Cardiac muscle cell (in vitro differentiated cells and primary cell): ENCODE results near the gene CTNND1. TPM values are rescaled to one million over a fixed set of nuclear protein-coding genes. Genes with fewer than 3 reads are reported as not detected.

Experiments
- DNase-seq, 2 donors: peaks; one replicate each; pipeline versions ENCODE4 v3.0.0 to v3.0.0-alpha.2; 2010 to 2017; ENCODE audit warnings: low read depth in 1 of 2, low spot score in 1 of 2
- H3K27ac ChIP-seq: fragments of 200-600 bp; sonication (generic); 2 replicates; pipeline ENCODE4 v1.5.1; 2016
- H3K27me3 ChIP-seq: fragments of 200-600 bp; sonication (generic); 2 replicates; pipeline ENCODE4 v1.6.0; 2016; ENCODE audit warnings: control low read depth
- H3K36me3 ChIP-seq: fragments of 200-600 bp; sonication (generic); 2 replicates; pipeline ENCODE4 v1.5.1; 2016; ENCODE audit warnings: control low read depth
- H3K4me1 ChIP-seq: fragments of 200-600 bp; sonication (generic); 2 replicates; pipeline ENCODE4 v1.8.1; 2017; ENCODE audit warnings: low read depth, mild to moderate bottlenecking, mixed run types
- H3K4me3 ChIP-seq: fragments of 200-600 bp; sonication (generic); 2 replicates; pipeline ENCODE4 v1.5.1; 2016; ENCODE audit warnings: mild to moderate bottlenecking
- H3K9me3 ChIP-seq: fragments of 200-600 bp; sonication (generic); 2 replicates; pipeline ENCODE4 v1.5.1; 2017; ENCODE audit warnings: low read depth, mild to moderate bottlenecking, control low read depth
- polyA plus RNA-seq: library from polyadenylated mRNA; unstranded; fragments of >200 nt; fragmentation: Nextera tagmentation; extraction: Ambion mirVana; gene quantifications from 2 replicates; pipeline ENCODE4 v1.2.1, GENCODE V29; 2016
- total RNA-seq: library from RNA; depleted of rRNA; stranded (reverse); fragments of >200 nt; gene quantifications from 2 replicates; pipeline ENCODE4 v1.2.3, GENCODE V29; 2016
- TF ChIP-seq, protein P1 (sequence below): IDR thresholded peaks from 2 replicates; pipeline ENCODE4 v1.5.1; 2012; ENCODE audit warnings: low read depth, mild to moderate bottlenecking, low read length

The CTNND1 gene
- total and polyA plus RNA-seq, 2 experiments from 2014 or later = 95.4 to 125 TPM

DNA sequence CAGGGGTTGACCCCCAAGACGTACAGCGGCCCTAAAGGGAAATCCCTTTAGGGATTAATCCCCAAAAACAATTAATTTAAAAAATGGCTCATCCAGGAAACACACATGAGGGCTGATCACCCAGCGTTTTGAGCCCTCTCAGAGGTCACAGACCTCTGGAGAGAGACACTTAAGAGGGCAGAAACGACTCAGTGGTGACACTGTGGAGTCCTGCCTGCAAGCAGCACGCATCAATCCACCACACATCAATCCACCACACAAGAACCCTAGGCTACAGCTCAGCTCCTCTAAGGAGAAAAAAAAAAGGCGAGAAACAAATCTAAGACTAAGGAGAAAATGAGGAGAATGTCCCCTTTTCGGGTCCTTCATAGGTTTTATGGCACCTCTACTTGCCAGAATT is 32.8 kb upstream of the CTNND1 start:
- Histone ChIP-seq H3K27me3 (no peaks in the 10 kb centered on the region), H3K4me1 (no peaks in the 10 kb centered on the region), H3K36me3 (no peaks in the 10 kb centered on the region), H3K9me3 (no peaks in the 10 kb centered on the region), H3K27ac (peak overlapping the region; percentile 73), H3K4me3 (no peak overlapping the region)
- TF ChIP-seq, protein P1, sequence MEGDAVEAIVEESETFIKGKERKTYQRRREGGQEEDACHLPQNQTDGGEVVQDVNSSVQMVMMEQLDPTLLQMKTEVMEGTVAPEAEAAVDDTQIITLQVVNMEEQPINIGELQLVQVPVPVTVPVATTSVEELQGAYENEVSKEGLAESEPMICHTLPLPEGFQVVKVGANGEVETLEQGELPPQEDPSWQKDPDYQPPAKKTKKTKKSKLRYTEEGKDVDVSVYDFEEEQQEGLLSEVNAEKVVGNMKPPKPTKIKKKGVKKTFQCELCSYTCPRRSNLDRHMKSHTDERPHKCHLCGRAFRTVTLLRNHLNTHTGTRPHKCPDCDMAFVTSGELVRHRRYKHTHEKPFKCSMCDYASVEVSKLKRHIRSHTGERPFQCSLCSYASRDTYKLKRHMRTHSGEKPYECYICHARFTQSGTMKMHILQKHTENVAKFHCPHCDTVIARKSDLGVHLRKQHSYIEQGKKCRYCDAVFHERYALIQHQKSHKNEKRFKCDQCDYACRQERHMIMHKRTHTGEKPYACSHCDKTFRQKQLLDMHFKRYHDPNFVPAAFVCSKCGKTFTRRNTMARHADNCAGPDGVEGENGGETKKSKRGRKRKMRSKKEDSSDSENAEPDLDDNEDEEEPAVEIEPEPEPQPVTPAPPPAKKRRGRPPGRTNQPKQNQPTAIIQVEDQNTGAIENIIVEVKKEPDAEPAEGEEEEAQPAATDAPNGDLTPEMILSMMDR = no peak
- DNase-seq = no peak

DNA sequence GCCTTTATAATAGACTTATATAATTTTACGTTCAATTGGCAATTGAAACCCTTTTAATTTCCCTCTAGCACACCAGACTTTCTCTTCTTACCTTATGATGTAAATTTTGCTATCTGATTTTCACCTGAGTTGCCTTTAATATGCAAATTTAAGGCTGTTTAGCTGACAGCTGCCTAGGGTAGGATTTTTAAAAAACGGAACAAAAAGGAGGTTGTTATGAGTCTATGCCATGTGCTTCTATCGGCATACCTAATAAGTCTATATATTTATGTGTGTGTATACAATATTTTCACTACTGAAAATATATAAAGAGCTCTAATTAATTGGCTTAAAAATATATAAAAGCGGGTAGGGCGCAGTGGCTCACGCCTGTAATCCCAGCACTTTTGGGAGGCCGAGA is 32.1 kb upstream of the CTNND1 start:
- Histone ChIP-seq H3K27me3 (no peaks in the 10 kb centered on the region), H3K4me3 (no peak overlapping the region), H3K9me3 (no peaks in the 10 kb centered on the region), H3K27ac (peak overlapping the region; percentile 73), H3K4me1 (no peaks in the 10 kb centered on the region), H3K36me3 (no peaks in the 10 kb centered on the region)
- DNase-seq = no peak
- TF ChIP-seq, protein P1 = no peak

DNA sequence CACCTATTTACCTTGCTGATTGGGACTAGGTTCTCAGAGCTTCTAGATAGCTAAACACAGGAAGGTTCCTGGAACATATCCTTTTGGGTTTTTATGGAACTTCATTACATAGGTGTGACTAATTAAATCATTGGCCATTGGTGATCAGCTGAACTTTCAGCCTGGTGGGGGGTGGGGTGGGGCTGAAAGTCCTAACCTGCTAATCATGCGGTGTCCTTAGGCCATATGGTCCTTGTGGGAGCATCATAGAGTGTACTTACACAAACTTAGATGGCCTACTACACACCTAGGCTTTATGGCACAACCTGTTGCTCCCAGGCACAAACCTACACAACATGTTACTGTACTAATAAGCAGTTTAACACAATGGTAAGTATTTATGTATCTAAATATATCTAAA is 28.9 kb upstream of the CTNND1 start:
- Histone ChIP-seq H3K4me3 (no peak overlapping the region), H3K4me1 (peaks cover 15% of the 10 kb centered on the region), H3K27ac (no peak overlapping the region), H3K9me3 (no peaks in the 10 kb centered on the region), H3K27me3 (no peaks in the 10 kb centered on the region), H3K36me3 (no peaks in the 10 kb centered on the region)
- TF ChIP-seq, protein P1 = no peak
- DNase-seq = no peak

DNA sequence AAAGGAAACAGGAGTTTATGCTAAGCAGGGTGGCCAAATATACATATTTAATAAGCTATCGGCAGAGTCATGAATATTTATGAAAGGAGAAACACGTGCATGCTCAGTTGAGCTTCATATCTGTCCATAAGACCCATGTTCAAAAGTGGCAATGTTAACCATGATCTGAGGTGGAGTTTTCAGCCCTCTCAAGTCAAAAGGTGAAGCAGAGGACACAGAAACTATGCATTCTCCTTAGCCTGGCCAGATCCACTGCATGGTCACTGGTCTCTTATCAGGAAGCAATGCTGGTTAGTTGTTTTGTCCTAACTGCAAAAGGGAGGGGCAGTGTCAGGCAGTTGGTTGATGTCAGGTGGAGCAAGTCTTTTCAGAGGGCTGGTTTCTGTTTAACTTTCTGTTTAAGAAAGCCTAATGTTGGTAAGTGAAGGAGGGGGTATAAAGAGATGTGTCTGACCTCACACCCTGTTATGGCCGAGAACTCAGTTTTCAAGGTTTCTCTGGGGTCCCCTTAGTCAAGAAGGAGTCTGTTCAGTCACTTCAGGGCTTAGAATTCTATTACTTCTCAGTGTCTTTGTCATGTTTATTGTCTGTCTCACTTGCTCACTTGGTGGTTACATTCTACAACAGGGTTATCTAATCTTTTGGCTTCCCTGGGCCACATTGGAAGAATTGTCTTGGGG is 25.8 kb upstream of the CTNND1 start:
- Histone ChIP-seq H3K4me1 (peaks cover 18% of the 10 kb centered on the region), H3K4me3 (no peak overlapping the region), H3K9me3 (no peaks in the 10 kb centered on the region), H3K27me3 (no peaks in the 10 kb centered on the region), H3K27ac (peak overlapping the region; percentile 90), H3K36me3 (no peaks in the 10 kb centered on the region)
- TF ChIP-seq, protein P1 = no peak
- peak in 1 of 2 donors; percentile 62 for DNase-seq

DNA sequence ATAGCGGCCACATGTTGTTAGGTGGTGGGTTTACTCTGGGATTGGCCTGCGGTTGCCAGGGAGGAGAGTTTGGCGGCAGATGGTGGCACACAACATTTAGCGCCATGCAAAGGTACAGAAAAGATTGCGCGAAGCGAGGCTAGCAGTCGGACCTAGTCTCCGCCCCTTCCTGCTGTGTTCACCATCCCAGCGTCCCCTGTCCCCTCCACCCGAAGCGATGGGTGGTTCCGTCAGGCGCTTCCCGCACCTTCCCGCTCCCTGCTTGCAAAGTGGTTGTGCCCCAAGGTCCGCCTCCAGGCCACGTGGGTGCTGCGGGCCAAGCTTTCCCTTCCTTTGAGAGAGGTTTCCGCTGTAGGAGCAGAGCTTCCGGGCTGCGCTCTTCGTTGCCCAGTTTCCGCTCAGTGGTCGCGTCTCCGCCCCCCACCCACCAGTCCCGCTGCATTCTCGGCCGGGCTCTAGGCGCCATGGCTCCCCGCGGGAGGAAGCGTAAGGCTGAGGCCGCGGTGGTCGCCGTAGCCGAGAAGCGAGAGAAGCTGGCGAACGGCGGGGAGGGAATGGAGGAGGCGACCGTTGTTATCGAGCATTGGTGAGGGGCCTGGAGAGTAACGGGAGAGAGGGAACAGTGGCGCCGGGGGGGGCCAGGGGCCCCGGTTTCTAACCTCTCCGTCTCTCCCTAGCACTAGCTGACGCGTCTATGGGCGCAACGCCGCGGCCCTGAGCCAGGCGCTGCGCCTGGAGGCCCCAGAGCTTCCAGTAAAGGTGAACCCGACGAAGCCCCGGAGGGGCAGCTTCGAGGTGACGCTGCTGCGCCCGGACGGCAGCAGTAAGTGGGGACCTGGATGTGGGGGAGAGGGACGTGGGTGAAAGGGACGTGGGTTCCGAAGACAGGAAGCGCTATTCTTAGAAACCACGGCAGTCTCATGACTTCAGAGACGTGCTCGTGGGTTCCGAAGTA is 20.2 kb upstream of the CTNND1 start, which contains the start of gene SELENOH:
SELENOH (plus strand) TSS at position 360 of the 955 bp plus-strand sequence; CDS start at position 465, 105 bp downstream.
- TF ChIP-seq, protein P1 = no peak
- Histone ChIP-seq H3K36me3 (peaks cover 19% of the 10 kb centered on the region), H3K4me3 (peak within 1 kb of the TSS; percentile 88), H3K9me3 (no peaks in the 10 kb centered on the region), H3K27me3 (no peaks in the 10 kb centered on the region), H3K4me1 (peaks cover 9% of the 10 kb centered on the region), H3K27ac (peak within 1 kb of the TSS; percentile 99)
- peak; percentile 97 to 99 for DNase-seq
